Stimulated activated CD8-positive, alpha-beta memory T cell treated with anti-CD3 and anti-CD28 coated beads, Interleukin-4, amount 100 ng/mL, for 1 hour (primary cell): ENCODE data around the gene NTRK2.

ENCODE experiments used
- DNase-seq, 2 donors: peaks; one replicate each; pipeline ENCODE4 v3.0.0-alpha.2; 2020; ENCODE audit warnings: low read depth in 2 of 2, low spot score in 1 of 2

Gene NTRK2

GRCh38 chr9:84681516-84682285, 12.2 kb downstream of the NTRK2 start:
- no peak for DNase-seq

DNA sequence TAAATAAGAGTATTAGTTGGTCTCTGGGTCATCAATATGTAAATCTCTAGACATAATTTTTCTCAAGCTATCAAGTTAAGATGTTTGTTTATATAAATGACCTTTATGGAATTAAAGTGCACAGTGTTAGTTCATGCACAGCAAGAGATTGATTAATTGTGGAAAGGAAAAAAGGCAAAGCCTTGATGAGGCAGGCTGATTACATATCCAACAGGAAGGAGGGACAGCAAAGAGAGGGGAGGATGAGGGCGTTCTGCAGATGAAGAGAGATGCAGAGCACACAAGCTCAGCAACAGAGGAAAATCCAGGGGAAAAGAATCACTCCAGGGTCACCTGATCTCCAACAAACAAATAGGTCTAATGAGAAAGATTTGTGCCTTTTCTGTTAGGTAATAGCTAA, 16.5 kb downstream of the NTRK2 start:
- no peak for DNase-seq

DNA sequence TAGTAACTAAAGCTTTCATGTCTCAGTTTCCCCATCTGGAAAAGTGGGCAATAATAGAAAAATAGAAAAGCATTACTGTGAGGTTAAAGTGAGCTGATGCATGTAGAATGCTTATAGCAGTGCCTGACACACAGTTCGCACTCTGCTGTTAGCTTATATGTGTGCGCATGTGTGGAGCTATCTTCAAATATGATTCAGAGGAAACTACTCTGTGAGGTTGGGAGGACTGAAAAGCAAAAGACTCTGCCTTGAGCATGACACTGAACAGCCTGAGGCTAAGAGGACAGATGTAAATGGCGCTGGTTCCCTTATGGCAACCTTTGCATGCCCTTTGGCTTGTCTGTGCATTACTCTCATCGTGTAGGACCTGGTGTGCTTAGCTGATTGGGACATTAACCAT, 19.4 kb downstream of the NTRK2 start:
- no peak for DNase-seq

DNA sequence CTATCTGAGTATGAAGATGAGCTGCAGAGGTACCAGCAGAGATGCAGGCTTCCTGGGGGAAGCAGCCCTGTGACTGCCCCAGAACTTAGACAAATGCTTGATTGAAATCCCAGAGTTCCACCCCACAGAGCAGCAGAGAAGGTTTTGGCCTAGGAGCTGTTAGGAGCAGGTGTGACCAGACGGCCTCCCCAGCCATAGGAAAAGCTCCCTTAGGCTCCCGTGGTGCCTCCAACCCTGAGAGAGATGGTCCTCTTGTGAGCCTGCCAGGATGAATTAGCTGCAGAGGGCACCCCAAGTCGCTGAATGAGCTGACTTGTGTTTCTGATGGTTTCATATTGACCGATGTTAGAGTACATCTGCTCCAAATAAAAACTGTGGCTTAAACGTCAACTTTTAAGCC, 22.1 kb downstream of the NTRK2 start:
- DNase-seq = no peak

DNA sequence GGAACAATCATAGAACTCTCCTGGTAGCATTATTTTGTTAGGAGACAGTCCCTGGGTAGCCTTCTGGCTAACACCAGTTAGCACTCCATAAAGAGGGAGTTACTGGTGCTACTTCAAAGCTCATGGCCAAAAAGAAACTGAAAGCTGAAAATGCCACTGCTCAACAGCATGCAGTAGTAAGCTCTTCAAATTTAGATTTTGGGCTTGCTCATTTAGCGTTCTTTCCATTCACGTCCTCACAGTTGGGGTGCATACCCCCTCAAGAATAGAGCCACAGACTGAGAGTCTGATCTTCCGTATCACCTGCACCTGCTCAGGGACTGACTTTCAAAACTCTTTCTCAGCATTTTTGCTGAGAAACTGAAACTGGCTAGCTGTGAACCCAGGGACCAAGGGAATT, 24.7 kb downstream of the NTRK2 start:
- no peak for DNase-seq

DNA sequence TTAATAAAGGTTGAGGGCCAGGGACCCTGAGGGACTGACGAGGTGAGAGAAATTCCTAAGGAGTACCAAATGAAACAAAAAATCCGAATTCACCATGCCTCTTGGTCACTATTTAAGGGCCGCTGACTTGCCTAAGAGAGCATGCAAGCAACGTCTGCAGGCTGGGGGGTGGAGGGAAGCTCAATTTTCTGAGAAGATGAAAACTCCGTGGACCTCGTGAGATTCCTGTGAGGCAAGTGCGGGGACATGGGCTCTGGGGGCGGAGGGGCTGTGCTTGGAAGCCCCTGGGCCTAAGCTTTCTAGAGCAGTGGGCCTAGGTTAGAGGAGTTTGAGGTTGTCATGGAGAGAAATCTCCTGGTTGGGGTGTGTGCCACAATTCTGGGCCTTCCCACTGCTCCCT, 27.5 kb downstream of the NTRK2 start:
- DNase-seq = no peak

GRCh38 chr9:84697509-84698114, 28.1 kb downstream of the NTRK2 start:
- no peak for DNase-seq

DNA sequence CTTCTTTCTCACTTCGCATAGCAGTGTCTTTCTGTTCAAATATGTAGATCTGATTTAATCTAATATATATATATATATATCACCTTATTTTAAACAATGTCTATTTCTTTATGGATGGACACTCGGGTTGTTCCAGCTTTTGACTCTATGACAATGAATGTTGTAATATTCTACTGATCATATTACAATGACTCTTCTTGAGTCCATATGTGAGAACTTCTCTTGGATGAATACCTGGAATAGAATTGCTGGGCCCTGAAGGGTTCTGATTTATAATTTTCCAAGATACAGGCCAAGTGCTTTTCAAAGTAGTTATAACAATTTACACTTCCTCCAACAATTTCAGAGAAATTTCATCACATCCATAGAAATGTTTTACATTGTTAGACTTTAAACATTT, 28.8 kb downstream of the NTRK2 start:
- no peak for DNase-seq

DNA sequence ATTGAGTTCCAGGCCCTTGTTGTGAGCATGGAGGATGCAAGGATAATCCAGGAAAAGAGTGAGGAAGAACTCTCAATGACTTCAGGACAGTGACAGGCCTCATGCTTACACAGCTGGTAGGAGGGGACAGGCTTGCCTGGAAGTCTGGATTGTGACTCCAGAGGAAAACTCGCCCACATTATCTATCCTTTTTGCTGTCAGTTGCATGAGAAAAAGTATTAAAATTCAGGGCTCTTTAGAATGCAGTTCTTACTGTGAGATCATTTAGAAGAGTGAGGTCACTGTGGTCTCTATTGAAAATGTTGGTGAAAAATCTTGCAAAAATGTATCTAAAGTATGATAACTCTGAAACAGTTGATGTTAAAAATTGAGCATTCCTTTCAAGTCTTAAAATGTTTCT, 30.5 kb downstream of the NTRK2 start:
- DNase-seq = no peak

GRCh38 chr9:84701801-84702200, 32.3 kb downstream of the NTRK2 start:
- DNase-seq = no peak

DNA sequence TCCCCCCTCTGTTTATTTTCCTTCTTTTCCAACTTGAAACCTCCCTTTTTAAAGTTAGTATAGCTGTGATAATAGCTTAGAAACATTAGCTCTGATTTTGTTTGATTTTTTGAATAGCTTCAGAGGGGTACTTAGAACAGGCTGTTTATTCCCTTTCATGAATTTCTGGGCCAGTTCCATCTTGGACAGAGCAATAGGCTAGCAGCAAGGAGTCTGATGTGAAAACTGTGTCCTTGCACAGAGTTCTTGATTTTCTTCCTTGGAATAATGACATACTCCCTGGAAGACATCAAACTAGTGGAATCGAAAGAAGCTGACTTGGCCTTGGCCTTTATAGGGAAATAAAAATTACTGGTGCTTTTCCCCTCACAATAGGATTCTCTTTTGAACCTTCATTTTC, 32.9 kb downstream of the NTRK2 start:
- DNase-seq = no peak

GRCh38 chr9:84703793-84704192, 34.3 kb downstream of the NTRK2 start:
- no peak for DNase-seq

DNA sequence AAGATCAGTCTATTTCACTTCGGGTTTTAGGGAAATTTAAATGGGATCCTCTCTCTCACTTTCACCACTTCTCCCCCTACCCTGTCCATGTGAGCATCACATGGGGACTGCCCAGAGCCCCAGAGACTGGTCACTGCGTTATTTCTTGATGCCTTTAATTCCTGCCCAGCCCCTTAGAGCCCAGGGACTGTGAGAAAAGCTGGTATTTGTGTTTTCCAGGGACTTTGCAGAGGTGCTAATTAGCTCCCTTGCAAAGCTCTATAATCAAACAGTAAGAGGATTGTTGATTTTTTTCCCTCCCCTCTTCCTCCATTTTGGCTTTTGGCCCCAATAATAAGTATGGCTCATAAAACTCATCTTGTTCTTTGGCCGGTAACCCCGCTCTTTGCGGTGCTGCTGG, 35.6 kb downstream of the NTRK2 start:
- DNase-seq = no peak

- DNase-seq = no peak
These were observed 38.9 kb downstream of the NTRK2 start for GRCh38 chr9:84708400-84708799.

DNA sequence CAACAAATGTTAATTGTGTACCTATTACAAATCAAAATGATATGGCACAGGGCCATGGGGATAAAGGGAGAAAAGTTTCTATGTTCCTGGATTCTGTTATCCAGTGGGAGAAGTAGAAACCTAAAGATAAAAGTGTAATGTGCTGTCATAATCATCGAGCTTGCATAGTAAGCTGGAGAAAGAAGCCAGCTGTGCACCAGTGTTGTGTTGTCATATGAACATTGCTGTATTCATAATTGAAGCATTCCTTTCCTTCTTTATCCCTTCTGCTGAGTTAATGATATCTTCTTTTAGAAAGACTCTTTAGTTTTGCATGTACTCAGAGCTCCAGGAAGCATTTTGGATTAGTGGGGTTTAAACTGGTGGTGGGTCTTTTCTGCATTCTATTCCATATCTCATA, 39.5 kb downstream of the NTRK2 start:
- no peak for DNase-seq

DNA sequence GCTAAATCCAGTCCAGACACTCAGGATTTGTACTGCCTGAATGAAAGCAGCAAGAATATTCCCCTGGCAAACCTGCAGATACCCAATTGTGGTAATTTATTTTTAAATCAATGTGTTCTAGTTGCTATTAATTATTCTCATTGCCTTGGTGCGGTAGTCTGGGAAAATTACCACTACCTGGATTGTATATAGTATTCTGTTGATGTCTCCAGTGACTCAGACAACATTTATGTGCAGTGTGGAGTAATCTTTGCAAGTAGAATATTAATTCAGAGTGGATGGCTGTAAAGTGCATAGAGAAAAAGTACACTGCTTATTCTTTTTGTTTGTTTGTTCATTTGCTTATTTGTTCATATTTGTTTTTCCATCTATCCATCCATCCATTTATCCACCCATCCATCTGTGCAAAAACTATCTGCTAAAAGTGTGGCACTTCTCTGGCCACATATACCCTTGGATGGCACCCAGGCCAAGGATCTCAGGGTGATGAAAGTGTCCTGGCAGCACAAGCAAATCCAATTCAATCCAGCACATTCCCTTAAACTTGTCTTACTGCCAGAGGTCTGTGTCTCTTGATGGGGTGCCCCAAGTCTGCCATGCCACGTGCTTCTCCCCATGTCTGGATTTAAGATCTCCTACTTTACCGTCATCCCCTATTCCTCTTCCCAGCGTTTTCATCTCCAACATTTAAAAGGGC, 41.3 kb downstream of the NTRK2 start:
- no peak for DNase-seq

DNA sequence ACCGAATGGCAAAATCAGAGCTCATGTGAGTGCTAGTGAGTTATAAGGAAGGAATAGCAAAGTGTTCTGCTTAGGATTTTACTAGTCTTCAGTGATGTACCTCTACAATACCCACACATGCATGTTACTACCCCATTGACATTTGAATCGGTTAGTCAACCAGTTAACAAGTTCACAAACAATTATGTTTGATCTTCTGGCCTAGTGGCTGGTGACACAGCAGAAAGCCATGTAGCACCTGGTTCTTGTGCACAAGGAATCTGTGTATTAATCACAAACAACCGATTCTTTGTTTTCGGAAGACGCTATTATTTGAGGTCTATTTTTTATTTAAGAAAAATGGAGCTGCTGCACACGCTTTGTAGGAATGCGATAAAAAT, 41.9 kb downstream of the NTRK2 start:
- no peak for DNase-seq

- no peak for DNase-seq
These were observed 42.4 kb downstream of the NTRK2 start for GRCh38 chr9:84711936-84712335.

- DNase-seq = no peak
These were observed 46.7 kb downstream of the NTRK2 start for GRCh38 chr9:84716217-84716616.

DNA sequence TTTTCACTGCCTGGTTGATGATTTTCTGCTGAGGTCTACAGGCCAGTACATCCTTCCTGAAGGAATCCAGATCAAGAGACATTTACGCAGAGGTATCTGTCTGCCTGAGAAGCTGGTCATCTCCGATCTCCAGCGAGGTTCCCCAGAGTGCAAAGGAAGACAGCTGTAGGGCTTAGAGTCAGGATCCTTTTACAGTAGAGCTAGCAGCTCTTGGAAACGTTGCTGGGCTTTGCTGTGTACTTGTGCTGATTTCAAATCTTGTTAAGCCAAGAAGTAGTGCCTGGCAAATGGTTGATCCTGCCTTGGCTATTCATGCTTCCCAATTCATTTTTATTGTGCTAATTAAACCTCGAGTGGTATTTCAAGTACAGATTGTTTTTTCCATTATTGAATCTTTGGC, 48.9 kb downstream of the NTRK2 start:
- DNase-seq = no peak

DNA sequence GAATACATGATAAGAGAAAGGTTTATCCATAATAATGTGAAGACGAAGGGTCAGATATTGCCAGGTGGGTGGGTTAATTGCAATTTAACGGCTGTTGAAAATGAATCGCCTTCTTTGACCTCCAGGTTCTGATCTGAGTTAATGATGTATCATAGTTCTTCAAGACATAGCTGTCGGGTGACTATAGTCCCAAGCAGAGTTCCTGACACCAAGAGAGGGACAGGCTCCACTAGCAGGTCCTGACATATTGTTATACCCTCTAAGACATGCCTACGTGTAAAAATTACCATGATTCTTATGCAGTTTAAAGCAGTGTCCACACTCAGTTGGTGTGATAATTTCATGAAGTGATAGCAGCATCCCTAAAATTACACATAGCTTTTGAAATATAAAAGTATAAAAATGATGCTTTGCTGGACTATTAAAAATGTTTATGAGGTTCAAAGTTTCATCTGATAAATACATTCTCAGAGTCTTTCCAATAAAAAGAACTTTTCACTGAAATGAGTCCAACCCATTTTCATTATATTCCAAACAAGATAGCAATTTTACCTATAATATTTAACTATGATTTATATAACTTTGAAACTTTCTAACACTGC, 53.0 kb downstream of the NTRK2 start:
- DNase-seq = no peak

GRCh38 chr9:84723426-84723825, 53.9 kb downstream of the NTRK2 start:
- no peak for DNase-seq
